Stimulated activated CD4-positive, alpha-beta T cell treated with anti-CD3 and anti-CD28 coated beads, TNF-alpha, amount 100 ng/mL, for 24 hours (primary cell): Measurements from ENCODE around the gene KLK1.
A peak's percentile ranks its signal among the peaks of the same experiment; 100 is the strongest.
"Not testable (repeated sequence)": the region's sequence is repeated elsewhere in the genome, so short reads cannot be mapped to it uniquely, and the experiment has no call there.

Experiments used
- DNase-seq, 3 experiments: peaks; one replicate each; pipeline ENCODE4 v3.0.0-alpha.2; 2020; ENCODE audit warnings: low read depth in 3 of 3

The KLK1 gene

GRCh38 chr19:50794074-50794875 is 29.3 kb downstream of the KLK1 start:
- peak in 1 of 3 experiments; percentile 54 for DNase-seq

GRCh38 chr19:50793558-50794065 is 30.0 kb downstream of the KLK1 start:
- DNase-seq: no peak

- DNase-seq: no peak
Measured at GRCh38 chr19:50792272-50793250, 31.0 kb downstream of the KLK1 start.

GRCh38 chr19:50791594-50792271 is 31.9 kb downstream of the KLK1 start:
- DNase-seq: no peak

- no peak for DNase-seq
Measured at GRCh38 chr19:50790922-50791467, 32.6 kb downstream of the KLK1 start.

- DNase-seq: no peak
Measured at GRCh38 chr19:50790396-50790795, 33.2 kb downstream of the KLK1 start, which contains the start of gene ACP4. ACP4 (plus strand) TSS chr19:50790415; CDS start chr19:50790415, 0 bp downstream.

- DNase-seq: no peak
Measured at GRCh38 chr19:50785329-50785728, 38.3 kb downstream of the KLK1 start.

- DNase-seq: no peak
Measured at GRCh38 chr19:50784710-50785109, 38.9 kb downstream of the KLK1 start.

- DNase-seq: not testable (repeated sequence)
Measured at GRCh38 chr19:50783848-50784152, 39.8 kb downstream of the KLK1 start.

- no peak for DNase-seq
Measured at GRCh38 chr19:50780753-50781435, 42.7 kb downstream of the KLK1 start.

- no peak for DNase-seq
Measured at GRCh38 chr19:50779504-50780457, 43.8 kb downstream of the KLK1 start.

GRCh38 chr19:50778906-50779430 is 44.6 kb downstream of the KLK1 start:
- DNase-seq: no peak

GRCh38 chr19:50777830-50778303 is 45.7 kb downstream of the KLK1 start:
- no peak for DNase-seq

- no peak for DNase-seq
Measured at GRCh38 chr19:50777261-50777660, 46.3 kb downstream of the KLK1 start.

- no peak for DNase-seq
Measured at GRCh38 chr19:50776131-50776530, 47.5 kb downstream of the KLK1 start.

- not testable (repeated sequence) for DNase-seq
Measured at GRCh38 chr19:50773454-50773853, 50.1 kb downstream of the KLK1 start.

GRCh38 chr19:50772912-50773311 is 50.7 kb downstream of the KLK1 start:
- DNase-seq: not testable (repeated sequence)

GRCh38 chr19:50772476-50772875 is 51.1 kb downstream of the KLK1 start:
- DNase-seq: no peak

- DNase-seq: no peak
Measured at GRCh38 chr19:50770888-50771287, 52.7 kb downstream of the KLK1 start.
